GM18519 (cell line): ENCODE results near the gene EBI3.
"Not testable (repeated sequence)": the region's sequence is repeated elsewhere in the genome, so short reads cannot be mapped to it uniquely, and the experiment has no call there.

Experiments
- ATAC-seq: cut with Tn5 transposase; IDR thresholded peaks from one replicate; pipeline ENCODE4 v1.9.1; 2021; ENCODE audit warnings: mild to moderate bottlenecking, moderate library complexity; ENCODE audit not compliant: unreplicated experiment, low FRiP score

Gene EBI3

GRCh38 chr19:4274321-4274686 lies 45.0 kb downstream of the EBI3 start:
- not testable (repeated sequence) for ATAC-seq

- no peak for ATAC-seq
These were observed 47.9 kb downstream of the EBI3 start for GRCh38 chr19:4277191-4277696.

GRCh38 chr19:4278010-4278409 lies 48.7 kb downstream of the EBI3 start:
- no peak for ATAC-seq

DNA sequence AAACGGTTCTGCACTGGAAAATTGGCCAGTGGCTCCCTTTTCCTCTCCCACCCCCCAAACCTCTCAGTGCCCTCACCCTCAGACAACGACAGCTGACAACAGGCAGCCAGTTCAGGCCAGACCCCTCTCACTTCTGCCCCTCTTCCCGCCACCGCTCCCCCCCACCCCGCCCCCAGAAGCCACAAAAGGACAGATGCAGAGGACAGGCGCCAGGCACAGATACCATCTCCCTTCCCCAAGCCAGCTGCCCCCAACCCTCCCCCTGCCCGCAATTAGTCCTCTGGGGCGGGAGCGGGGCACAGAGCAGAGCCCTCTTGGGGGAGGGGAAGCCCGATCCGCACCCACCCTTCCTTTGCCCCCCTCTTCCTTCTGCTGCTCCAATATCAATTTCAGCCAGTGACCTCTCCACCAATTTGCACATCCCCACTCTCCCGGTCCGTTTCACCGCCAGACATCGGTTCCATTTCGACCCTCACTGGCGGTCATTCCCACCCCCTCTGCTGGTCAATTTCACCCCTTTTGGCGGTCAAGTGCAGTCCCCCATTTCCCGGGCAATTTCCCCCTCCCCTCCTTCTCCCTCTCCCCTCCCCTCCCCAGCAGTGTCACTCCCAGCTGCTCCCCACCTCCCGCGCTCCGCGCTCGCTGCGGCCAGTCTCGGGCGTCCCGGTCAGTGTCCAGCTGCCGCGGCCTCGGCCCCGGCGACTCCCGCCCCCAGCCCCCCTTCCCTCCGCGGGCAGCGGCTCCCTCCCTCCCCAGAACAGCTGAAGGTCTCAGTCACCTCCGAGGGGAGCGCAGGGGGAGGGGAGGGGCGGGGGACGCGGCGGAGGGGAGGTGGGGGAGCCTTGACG lies 49.3 kb downstream of the EBI3 start, which contains the start of gene SHD:
SHD (plus strand) TSS at position 848 of the 848 bp plus-strand sequence. CDS start 798 bp downstream, outside the sequence.
- no peak for ATAC-seq

- no peak for ATAC-seq
These were observed 49.9 kb downstream of the EBI3 start for GRCh38 chr19:4279267-4279529.

DNA sequence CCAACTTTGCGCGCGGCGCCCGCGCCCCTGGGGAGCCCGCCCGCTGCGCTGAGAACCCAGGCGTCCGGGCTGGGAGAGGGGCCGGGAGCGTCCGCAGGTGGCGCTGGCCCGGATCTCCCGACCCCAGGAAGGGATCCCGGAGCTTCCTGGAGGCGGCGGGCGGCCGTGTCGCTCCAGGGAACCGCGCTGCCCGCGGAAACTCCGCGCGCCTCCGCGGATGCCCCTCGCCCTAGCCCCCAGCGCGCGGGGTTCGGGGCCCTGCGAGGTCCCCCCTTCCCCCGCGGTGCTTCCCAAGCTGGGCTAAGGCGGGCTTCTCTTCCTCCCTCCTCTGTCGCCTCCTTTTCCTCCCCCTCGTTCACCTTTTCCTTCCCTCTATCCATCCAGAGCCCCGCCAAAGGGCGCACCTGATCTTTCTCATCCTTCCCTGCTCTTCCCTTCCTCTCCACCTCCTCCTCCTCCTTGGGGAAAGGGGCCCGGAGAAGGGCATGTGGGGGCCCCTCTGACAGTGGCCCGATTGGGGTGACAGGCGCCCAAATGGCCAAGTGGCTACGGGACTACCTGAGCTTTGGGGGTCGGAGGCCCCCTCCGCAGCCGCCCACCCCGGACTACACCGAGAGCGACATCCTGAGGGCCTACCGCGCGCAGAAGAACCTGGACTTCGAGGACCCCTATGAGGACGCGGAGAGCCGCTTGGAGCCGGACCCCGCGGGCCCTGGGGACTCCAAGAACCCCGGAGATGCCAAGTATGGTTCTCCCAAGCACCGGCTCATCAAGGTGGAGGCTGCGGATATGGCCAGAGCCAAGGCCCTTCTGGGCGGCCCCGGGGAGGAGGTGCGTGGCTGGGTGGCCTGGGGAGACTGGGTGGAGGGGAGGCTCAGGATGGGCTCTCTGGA lies 50.5 kb downstream of the EBI3 start:
- ATAC-seq: no peak

DNA sequence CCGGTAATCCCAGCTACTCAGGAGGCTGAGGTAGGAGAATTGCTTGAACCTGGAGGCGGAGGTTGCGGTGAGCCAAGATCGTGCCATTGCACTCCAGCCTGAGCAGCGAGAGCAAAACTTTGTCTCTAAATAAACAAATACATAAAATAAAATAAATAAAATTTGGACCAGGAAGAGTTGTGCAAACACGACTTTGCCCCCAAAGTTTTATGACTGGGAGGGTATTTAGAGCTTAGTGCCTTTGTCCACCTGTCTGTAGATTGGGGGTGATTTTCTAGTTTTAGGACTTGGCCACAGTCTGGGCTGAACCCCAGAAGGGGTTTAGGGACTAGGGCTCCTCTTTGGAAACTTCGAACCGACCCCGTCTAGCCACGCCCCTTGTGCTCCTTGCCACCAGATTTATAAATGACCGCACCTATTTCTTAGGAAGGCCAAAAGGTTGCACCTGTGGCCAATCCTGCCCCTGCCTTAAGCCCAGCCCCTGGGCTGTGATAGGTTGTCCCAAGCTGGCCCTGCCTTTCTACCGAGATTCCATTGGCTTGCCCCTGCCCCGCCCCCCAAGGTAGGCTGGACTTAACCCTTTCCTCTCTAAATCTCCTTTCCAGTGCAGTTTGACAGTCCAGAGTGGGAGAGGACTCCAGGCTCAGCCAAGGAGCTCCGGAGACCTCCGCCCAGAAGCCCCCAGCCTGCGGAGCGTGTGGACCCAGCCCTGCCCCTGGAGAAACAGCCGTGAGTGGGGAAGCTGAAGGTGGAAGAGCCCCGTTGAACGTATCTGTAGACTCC lies 55.0 kb downstream of the EBI3 start:
- no peak for ATAC-seq

GRCh38 chr19:4284974-4285373 lies 55.7 kb downstream of the EBI3 start:
- no peak for ATAC-seq

DNA sequence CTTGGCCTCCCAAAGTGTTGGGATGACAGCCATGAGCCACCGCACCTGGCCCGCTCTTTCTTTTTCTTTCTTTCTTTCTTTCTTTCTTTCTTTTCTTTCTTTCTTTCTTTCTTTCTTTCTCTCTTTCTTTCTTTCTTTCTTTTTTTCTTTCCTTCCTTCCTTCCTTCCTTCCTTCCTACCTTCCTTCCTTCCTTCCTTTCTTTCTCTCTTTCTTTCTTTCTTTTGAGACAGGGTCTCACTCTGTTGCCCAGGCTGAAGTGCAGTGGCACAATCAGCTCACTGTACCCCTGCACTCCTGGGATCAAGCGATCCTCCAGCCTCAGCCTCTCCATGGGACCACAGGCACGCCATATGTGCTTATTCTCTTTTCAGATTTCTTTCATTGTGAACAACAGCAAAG lies 56.8 kb downstream of the EBI3 start:
- not testable (repeated sequence) for ATAC-seq
